HEK293T (cell line): Measurements from ENCODE around the gene PIAS3.

ENCODE experiments used
- ARNT ChIP-seq: fragments of 450-650 bp; IDR thresholded peaks from 2 replicates; pipeline ENCODE4 v1.6.1; 2017; ENCODE audit warnings: mild to moderate bottlenecking
- BHLHE40 ChIP-seq: fragments of 450-650 bp; IDR thresholded peaks from 2 replicates; pipeline ENCODE4 v1.6.1; 2016; ENCODE audit warnings: mild to moderate bottlenecking, moderate library complexity, borderline replicate concordance
- CTBP1 ChIP-seq: fragments of 450-650 bp; IDR thresholded peaks from 2 replicates; pipeline ENCODE4 v1.6.1; 2016; ENCODE audit warnings: borderline replicate concordance
- FOXK2 ChIP-seq: fragments of 450-650 bp; IDR thresholded peaks from 2 replicates; pipeline ENCODE4 v1.6.1; 2016; ENCODE audit warnings: mild to moderate bottlenecking
- FOXM1 ChIP-seq: fragments of 450-650 bp; IDR thresholded peaks from 2 replicates; pipeline ENCODE4 v1.6.1; 2017; ENCODE audit warnings: mild to moderate bottlenecking, borderline replicate concordance
- L3MBTL2 ChIP-seq: fragments of 450-650 bp; conservative IDR thresholded peaks from 2 replicates; pipeline ENCODE4 v1.6.1; 2016; ENCODE audit warnings: mild to moderate bottlenecking
- NFRKB ChIP-seq: fragments of 450-650 bp; IDR thresholded peaks from 2 replicates; pipeline ENCODE4 v1.6.1; 2016; ENCODE audit warnings: mild to moderate bottlenecking, moderate library complexity
- PKNOX1 ChIP-seq: fragments of 450-650 bp; IDR thresholded peaks from 2 replicates; pipeline ENCODE4 v1.6.1; 2016
- SP1 ChIP-seq: fragments of 450-650 bp; IDR thresholded peaks from 2 replicates; pipeline ENCODE4 v1.6.1; 2017
- SUZ12 ChIP-seq: fragments of 450-650 bp; IDR thresholded peaks from 2 replicates; pipeline ENCODE4 v1.6.1; 2016; ENCODE audit warnings: mild to moderate bottlenecking
- TARDBP ChIP-seq: fragments of 450-650 bp; IDR thresholded peaks from 2 replicates; pipeline ENCODE4 v1.6.1; 2016
- ZNF384 ChIP-seq: fragments of 450-650 bp; IDR thresholded peaks from 2 replicates; pipeline ENCODE4 v1.6.1; 2016

GRCh38 chr1:145898756-145899155 is 39.9 kb upstream of the PIAS3 start:
- TF ChIP-seq FOXK2 (no peak), BHLHE40 (no peak), ARNT (no peak), L3MBTL2 (no peak), ZNF384 (no peak), SP1 (no peak), FOXM1 (no peak), NFRKB (no peak), SUZ12 (no peak), TARDBP (no peak), PKNOX1 (no peak), CTBP1 (no peak)
